Hepatocyte (in vitro differentiated cells): ENCODE data around the gene LDLRAD1. TPM values are rescaled to one million over a fixed set of nuclear protein-coding genes. Genes with fewer than 3 reads are reported as not detected.

Source experiments
- DNase-seq: peaks from one replicate; pipeline ENCODE4 v3.0.0-alpha.2; 2016; ENCODE audit warnings: low spot score
- H2AFZ ChIP-seq: fragments of 200-600 bp; sonication (generic); 2 replicates; pipeline ENCODE4 v1.6.0; 2016; ENCODE audit warnings: antibody characterized with exemption, mild to moderate bottlenecking
- H3K27ac ChIP-seq: fragments of 200-600 bp; sonication (generic); 2 replicates; pipeline ENCODE4 v1.5.1; 2016; ENCODE audit warnings: mild to moderate bottlenecking
- H3K27me3 ChIP-seq: fragments of 200-600 bp; sonication (generic); 2 replicates; pipeline ENCODE4 v1.6.1; 2016
- H3K36me3 ChIP-seq: fragments of 200-600 bp; sonication (generic); replicated peaks from 2 replicates; pipeline ENCODE4 v1.5.1; 2016; ENCODE audit warnings: low read depth; ENCODE audit not compliant: insufficient read depth
- H3K4me1 ChIP-seq: fragments of 200-600 bp; sonication (generic); 2 replicates; pipeline ENCODE4 v1.5.1; 2016; ENCODE audit warnings: mild to moderate bottlenecking, moderate library complexity; ENCODE audit not compliant: insufficient read depth
- H3K4me2 ChIP-seq: fragments of 200-600 bp; sonication (generic); 2 replicates; pipeline ENCODE4 v1.6.0; 2016
- H3K4me3 ChIP-seq: fragments of 200-600 bp; sonication (generic); 2 replicates; pipeline ENCODE4 v1.5.1; 2016; ENCODE audit warnings: mild to moderate bottlenecking
- H3K79me2 ChIP-seq: fragments of 200-600 bp; sonication (generic); 2 replicates; pipeline ENCODE4 v1.6.0; 2017; ENCODE audit warnings: mild to moderate bottlenecking
- H3K9me2 ChIP-seq: fragments of 200-600 bp; sonication (generic); replicated peaks from 2 replicates; pipeline ENCODE4 v1.6.0; 2017; ENCODE audit warnings: mild to moderate bottlenecking; ENCODE audit not compliant: insufficient read depth
- H3K9me3 ChIP-seq: fragments of 200-600 bp; sonication (generic); 2 replicates; pipeline ENCODE4 v1.5.1; 2016; ENCODE audit warnings: low read depth, mild to moderate bottlenecking
- H4K20me1 ChIP-seq: fragments of 200-600 bp; sonication (generic); 2 replicates; pipeline ENCODE4 v1.6.0; 2016; ENCODE audit warnings: mild to moderate bottlenecking; ENCODE audit not compliant: insufficient read depth, poor library complexity, severe bottlenecking
- CTCF ChIP-seq: fragments of 200-600 bp; sonication (generic); IDR thresholded peaks from 2 replicates; pipeline ENCODE4 v1.5.1; 2016; ENCODE audit warnings: antibody characterized with exemption, mild to moderate bottlenecking; ENCODE audit not compliant: poor library complexity
- EZH2 ChIP-seq: fragments of 200-600 bp; sonication (generic); IDR thresholded peaks from 2 replicates; pipeline ENCODE4 v1.6.1; 2016; ENCODE audit warnings: antibody characterized with exemption, mild to moderate bottlenecking, borderline replicate concordance
- EZH2phosphoT487 ChIP-seq: fragments of 200-600 bp; sonication (generic); IDR thresholded peaks from one replicate; pipeline ENCODE4 v1.6.1; 2018; ENCODE audit warnings: antibody characterized with exemption, mild to moderate bottlenecking, low read depth, moderate library complexity; ENCODE audit not compliant: unreplicated experiment, severe bottlenecking
- WGBS: methylation state at CpG from one replicate; pipeline ENCODE4 v1.1.6; 2016; ENCODE audit warnings: low lambda C conversion rate; ENCODE audit errors: missing lambda C conversion rate; 5-methylcytosine and 5-hydroxymethylcytosine counted together
- polyA plus RNA-seq: library from polyadenylated mRNA; unstranded; fragments of >200 nt; fragmentation: Nextera tagmentation; extraction: Ambion mirVana; gene quantifications from 2 replicates; pipeline ENCODE4 v1.2.1, GENCODE V29; 2016
- total RNA-seq: library from RNA; depleted of rRNA; stranded (reverse); fragments of >200 nt; gene quantifications from 2 replicates; pipeline ENCODE4 v1.2.3, GENCODE V29; 2014

Gene LDLRAD1
- total and polyA plus RNA-seq, 2 experiments from 2014 or later: 0.82 to 1.7 TPM

- TF ChIP-seq EZH2phosphoT487: no peak
- no peak for TF ChIP-seq EZH2
- no peak for TF ChIP-seq CTCF
- no peaks in the 10 kb centered on the region for H3K36me3 ChIP-seq
- H4K20me1 ChIP-seq: no peaks in the 10 kb centered on the region
- H3K4me1 ChIP-seq: no peaks in the 10 kb centered on the region
- H3K27me3 ChIP-seq: no peaks in the 10 kb centered on the region
- H3K27ac ChIP-seq: no peak overlapping the region
- H3K79me2 ChIP-seq: no peaks in the 10 kb centered on the region
- WGBS: 85% methylated on average over 13 of the region's 13 CpGs
- no peak overlapping the region for H3K4me2 ChIP-seq
- no peak overlapping the region for H3K4me3 ChIP-seq
- no peaks in the 10 kb centered on the region for H3K9me3 ChIP-seq
- DNase-seq: no peak
- H2AFZ ChIP-seq: no peak overlapping the region
- no peaks in the 10 kb centered on the region for H3K9me2 ChIP-seq
Observed at GRCh38 chr1:54008876-54009275, 9.1 kb downstream of the LDLRAD1 start.

- no peak for DNase-seq
- H3K79me2 ChIP-seq: no peaks in the 10 kb centered on the region
- WGBS: 91% methylated on average over 4 of the region's 4 CpGs
- H3K4me3 ChIP-seq: no peak overlapping the region
- H3K4me1 ChIP-seq: no peaks in the 10 kb centered on the region
- no peaks in the 10 kb centered on the region for H3K9me3 ChIP-seq
- TF ChIP-seq EZH2phosphoT487 (no peak), CTCF (no peak), EZH2 (no peak)
- no peaks in the 10 kb centered on the region for H3K36me3 ChIP-seq
- no peak overlapping the region for H2AFZ ChIP-seq
- no peaks in the 10 kb centered on the region for H4K20me1 ChIP-seq
- no peak overlapping the region for H3K4me2 ChIP-seq
- no peaks in the 10 kb centered on the region for H3K9me2 ChIP-seq
- no peaks in the 10 kb centered on the region for H3K27me3 ChIP-seq
- H3K27ac ChIP-seq: no peak overlapping the region
Observed at GRCh38 chr1:54007613-54008012, 10.4 kb downstream of the LDLRAD1 start.

GRCh38 chr1:54006508-54006907 is 11.5 kb downstream of the LDLRAD1 start:
- WGBS: 70% methylated on average over 4 of the region's 4 CpGs

More at GRCh38 chr1:54006508-54006907, 11.5 kb downstream of the LDLRAD1 start:
- H4K20me1 ChIP-seq: no peaks in the 10 kb centered on the region
- no peak for DNase-seq
- no peak overlapping the region for H3K4me2 ChIP-seq
- no peak overlapping the region for H3K4me3 ChIP-seq
- H3K9me3 ChIP-seq: no peaks in the 10 kb centered on the region
- no peaks in the 10 kb centered on the region for H3K79me2 ChIP-seq
- H3K36me3 ChIP-seq: no peaks in the 10 kb centered on the region
- no peaks in the 10 kb centered on the region for H3K27me3 ChIP-seq
- H3K9me2 ChIP-seq: no peaks in the 10 kb centered on the region
- H3K4me1 ChIP-seq: no peaks in the 10 kb centered on the region
- no peak overlapping the region for H2AFZ ChIP-seq
- H3K27ac ChIP-seq: no peak overlapping the region
- TF ChIP-seq CTCF: no peak
- TF ChIP-seq EZH2: no peak
- no peak for TF ChIP-seq EZH2phosphoT487
